SK-MEL-5 (cell line): Measurements from ENCODE around the gene PDGFD. TPM values are rescaled to one million over a fixed set of nuclear protein-coding genes. Genes with fewer than 3 reads are reported as not detected.
A peak's percentile ranks its signal among the peaks of the same experiment; 100 is the strongest.

Experiments
- DNase-seq: peaks from one replicate; pipeline ENCODE4 v3.0.0-alpha.2; 2016; ENCODE audit warnings: low read depth, low spot score
- in situ Hi-C: cut with HindIII; loops from 2 replicates; pipeline ENCODE4 v1.10.0; 2016; ENCODE audit warnings: low sequenced_read_pairs, high pct_unique_total_duplicates, low pct_unique_long_range_greater_than_20kb
- total RNA-seq: library from RNA; depleted of rRNA; stranded (reverse); fragments of >200 nt; shearing (Covaris generic); gene quantifications from 2 replicates; pipeline ENCODE4 v1.2.3, GENCODE V29; 2014

Gene PDGFD
- total RNA-seq, 1 experiment from 2014 or later = 11.9 TPM

DNA sequence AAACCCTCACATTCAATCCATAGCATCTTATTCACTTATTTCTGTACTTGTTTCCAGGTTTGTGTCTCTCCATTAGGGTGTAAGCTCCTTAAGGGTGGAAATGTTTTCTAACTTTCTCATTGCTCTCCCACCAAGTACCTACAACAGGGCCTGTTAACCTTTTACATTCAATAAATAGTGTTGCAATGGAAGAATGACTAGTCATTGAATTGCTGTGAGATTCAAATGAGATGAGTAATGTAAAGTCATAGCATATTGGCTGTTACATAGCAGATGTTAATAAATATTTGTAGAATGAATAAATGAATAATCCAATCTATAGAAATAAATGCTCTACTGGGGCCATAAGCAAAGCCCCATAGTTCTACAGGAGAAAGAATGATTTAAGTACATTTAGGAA lies 202.9 kb downstream of the PDGFD start:
- DNase-seq = no peak
- in situ Hi-C loops = no loop called here

DNA sequence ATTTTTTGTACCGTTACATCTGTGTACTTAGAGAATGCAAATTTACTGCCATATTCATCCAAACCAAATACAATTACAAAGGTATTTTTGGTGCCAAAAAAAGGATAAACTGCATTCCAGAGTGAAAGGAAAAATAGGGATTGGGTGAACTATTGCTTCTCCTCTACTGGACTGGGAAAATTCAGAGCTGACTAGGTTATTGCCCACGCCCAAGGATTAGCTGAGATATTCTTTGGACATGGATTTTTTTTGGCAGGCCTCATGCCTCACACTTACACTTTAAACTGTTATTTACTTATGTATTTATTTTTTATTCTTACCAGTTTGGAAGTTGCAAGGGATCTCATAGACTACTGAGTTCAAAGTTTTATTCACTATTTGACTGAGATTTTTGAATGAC lies 203.8 kb downstream of the PDGFD start:
- in situ Hi-C loops = no loop called here
- DNase-seq = no peak

DNA sequence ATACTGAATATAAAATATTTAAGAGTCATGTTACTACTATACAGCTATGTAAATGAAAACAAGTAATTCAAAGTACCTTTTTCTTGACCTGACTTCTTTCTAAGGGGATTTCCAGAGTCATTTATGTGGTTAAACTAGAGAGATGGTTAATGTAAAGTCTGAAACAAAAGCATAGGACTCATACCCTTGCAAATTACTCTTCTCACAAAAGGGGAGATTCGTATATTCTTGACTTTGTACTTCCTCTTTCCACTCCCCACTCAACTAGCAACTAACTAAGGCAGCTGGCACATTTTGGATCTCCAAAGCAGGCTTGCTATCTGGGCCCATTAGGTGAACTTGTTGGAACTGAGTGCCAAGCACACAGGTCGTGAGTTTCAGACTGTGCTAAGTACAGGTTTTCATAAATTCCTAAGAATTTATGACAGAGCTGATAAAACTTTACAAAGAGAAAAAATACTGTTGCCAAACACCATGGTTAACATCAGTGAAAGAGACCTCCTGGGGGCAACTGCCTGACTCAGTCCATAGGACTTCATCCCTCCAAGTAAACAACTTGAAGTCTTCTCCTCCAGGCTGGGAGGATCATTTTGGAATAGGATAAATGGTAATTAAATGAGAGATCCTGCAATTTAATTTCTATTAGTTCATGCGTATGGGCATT lies 204.5 kb downstream of the PDGFD start:
- no peak for DNase-seq
- in situ Hi-C loops = no loop called here

DNA sequence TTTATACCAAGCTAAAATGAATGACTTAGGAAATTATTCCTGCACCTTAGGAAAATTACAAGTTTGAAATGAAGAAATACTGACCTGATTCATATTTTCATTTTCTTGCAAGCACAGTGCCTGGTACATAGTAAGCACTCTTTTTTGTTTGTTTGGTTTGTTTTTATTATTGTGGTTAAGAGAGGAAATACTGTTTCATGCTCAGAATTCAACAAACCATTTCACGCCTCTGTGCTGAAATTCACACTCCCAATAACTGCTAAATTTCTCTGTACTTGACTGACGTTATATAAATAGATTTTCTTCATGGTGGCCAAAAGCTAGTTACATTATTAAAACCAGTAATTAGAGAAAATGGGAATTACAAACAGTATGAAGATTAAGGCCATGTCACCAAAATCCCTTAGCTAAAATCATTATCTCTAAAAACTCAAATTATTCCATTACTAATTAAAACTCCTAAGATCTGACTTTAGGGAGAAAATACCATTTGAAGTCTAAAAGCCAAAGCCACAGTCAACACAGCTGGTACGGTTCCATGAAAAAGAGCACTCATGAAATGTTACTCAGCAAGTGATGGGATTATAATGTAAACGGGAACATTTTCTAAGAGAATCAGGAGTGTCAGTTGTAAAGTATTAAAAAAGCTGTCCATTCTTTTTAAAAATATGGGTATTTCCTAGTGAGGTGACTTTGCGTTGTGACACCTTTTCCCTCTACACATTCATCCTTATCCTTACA lies 205.3 kb downstream of the PDGFD start:
- in situ Hi-C loops = no loop called here
- no peak for DNase-seq

DNA sequence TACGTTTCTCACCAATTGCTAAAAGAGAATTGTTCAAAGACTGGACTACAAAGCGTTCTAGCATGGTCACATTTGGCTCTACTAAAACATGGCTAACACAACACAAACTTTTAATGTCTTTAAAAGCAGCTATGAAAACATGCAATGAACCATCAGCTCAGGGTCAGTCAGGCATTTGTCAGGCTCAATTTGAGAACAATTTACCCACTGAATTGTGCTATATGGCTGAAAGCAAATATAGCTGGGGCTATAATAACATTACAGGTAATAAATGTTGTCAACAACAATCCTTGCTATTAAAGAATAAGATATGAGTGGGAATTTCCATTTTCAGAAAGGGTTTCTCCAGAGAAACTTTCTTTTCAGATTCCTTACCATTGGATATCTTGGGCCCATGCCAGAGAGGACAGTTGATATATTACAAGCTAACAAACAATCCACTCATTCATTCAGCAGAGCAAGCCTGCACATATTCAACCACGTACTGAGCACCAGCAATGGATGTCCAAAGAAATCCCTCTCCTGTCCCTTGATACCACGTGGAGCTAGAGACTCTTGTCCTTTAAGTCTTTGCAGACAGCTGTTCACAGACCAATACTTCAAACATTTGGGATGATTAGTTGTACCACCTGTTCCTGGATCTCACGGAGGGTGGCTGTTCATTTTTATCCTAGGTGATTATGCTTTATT lies 210.0 kb downstream of the PDGFD start:
- in situ Hi-C loops = no loop called here
- DNase-seq = peak; percentile 64

DNA sequence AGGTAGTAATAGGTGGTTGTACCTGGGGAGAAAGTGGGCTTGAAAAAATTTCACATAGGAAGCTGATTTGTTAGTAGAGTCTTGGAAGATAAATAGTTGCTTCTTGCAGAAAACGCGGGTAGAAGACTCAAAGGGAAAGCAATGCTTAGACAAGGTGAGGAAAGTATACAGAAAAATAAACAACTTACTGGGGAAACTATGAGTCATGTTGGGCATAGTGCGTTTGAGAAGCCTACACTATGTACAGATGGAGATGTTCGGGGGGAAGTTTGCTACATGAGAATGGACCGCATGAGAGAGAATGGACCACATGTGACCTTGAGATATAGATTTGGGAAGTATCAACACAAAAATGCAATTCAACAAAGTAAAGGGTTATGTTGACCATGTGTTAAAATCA lies 214.2 kb downstream of the PDGFD start:
- no peak for DNase-seq
- in situ Hi-C loops = no loop called here

DNA sequence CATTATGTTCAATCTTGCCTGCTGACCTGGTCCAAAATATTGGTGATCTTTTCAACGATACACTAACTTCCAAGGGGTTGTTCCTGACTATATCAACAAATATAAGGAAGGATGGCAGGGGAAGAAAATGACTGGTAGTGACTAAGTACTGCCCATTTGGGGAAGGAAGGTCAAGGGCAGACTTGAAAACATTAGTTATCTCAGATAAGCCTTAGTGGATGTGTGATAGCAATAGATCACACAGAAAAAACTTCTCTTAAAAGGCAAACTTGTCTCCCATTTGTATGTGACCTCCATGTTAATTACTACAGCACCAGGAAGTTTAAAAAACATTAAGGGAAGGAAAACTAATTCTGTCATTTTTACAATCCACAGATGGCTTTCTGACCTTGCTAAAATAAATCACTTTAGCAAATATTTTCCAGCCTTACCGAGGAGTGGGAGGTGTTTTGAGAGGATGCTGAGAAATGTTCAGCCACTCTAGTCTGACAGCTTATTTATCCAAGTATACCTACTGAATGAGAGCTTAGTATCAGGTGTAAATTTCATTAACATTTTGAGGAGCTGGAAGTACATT lies 215.7 kb downstream of the PDGFD start:
- no peak for DNase-seq
- in situ Hi-C loops = no loop called here

DNA sequence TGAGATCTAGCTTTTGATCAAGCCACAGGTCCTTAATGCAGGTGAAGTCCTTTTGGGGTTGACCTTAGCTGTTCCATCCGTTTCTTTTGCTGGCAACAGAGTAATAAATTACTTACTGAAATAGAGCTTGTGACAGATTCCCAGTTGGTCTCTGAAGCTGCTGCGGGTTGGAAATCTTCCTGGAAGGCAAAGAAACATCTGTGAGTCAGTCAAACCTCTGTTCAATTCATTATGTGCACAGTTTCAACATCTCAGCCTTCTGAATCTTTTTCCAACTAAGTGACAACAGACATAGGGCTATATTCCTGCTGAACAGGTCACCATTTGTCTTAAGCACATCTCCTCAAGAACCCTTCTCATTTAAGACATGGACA lies 216.4 kb downstream of the PDGFD start:
- no peak for DNase-seq
- in situ Hi-C loops = no loop called here

DNA sequence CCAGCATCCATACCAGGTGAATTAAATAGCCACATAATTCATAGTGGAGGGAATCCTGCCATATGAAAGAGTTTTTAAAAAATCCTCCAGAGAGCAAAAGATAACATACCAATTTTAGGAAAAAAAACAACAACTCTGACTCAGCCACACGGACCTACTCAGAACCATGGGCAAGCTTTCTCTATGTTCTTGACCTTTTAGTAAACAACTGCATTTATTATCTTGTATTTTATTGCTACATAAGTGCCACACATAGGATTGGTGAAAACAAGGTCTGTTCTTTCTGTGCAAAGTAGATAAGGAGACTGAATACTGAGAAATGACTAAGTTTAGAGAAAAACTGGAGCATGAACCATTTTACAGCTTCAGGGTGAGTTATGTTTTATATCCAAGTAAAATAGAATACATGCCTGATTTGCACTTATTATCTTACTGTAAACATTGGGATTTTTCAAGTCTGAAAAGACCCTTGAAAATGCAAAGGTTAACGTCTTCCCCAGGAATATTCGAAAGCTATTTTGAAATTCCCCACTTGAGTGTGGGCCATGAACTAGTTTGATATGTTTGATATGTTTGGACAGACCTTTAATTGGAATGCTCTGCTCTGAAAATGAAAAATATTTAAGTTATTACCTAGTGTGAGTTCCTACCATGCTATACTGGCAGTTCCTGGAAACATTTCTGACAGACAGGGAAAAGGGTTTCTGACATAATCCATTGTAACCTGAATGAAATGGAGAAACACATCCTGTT lies 217.0 kb downstream of the PDGFD start:
- no peak for DNase-seq
- in situ Hi-C loops = no loop called here

DNA sequence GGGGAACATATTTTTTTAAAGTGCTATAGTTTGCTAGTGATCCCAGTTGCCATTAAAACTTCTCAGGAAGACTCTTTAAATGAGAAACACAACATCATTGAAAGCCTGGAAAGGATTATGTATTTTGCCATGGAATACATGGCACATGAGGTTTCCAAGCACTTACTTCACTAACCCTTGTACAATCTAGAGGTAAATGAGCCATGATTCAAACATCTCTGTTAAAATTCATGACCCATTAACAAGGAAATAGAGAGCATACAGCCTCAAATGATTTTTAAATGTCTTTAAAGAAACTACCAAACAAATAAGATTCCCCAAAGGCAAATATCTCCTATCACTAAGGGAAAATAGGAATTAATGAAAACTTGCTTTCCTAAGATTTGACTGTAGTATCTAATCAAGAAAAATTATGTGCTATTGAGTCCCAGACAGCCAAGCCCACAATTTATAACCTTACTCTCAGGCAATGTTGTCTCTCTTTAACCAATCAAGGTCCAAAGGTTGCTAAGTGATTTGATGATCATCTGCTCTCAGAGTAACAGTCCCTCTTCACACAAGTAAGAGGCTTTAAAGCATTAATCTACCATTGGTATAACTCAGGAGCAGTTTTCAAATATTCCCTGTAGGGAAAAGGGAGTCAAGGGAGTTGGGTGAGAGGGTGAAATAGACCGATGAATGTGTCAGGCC lies 219.6 kb downstream of the PDGFD start:
- DNase-seq = no peak
- in situ Hi-C loops = no loop called here

DNA sequence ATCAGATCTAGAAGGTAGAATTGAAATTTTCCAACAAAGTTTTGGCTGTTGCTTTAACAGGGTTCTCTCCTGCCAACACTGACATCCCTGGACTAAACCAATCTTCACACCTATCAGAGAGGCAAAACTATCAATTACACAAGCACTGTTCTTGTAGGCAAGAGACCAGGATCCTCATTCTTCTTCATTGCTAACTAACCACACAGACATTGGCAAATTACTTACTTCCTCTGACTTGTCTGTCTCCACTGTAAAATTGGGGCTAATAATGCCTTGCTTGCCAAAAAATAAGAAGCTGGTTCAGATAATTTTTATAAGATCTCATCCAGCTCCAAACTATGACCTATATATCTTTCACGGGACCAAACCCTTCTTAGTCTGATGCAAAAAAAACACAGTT lies 221.3 kb downstream of the PDGFD start:
- in situ Hi-C loops = no loop called here
- no peak for DNase-seq

DNA sequence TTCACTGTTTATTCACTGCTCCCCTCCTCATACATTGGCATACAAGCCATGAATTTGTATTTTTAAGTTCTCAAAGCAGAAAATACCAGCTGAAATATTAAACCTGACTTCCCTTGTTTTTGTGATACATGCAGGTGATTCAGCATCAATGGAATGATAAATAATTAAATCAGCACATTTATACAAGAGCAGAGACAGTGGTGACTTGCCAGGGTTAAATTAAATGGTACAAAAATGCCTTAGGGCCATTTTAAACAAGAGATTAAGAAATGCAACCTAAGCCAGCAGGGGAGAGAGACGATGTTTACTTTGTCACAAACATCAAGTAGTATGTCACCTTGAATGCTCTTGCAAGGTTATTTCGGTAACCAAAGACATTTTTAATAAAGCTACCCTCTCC lies 223.4 kb downstream of the PDGFD start:
- in situ Hi-C loops = no loop called here
- DNase-seq = no peak

DNA sequence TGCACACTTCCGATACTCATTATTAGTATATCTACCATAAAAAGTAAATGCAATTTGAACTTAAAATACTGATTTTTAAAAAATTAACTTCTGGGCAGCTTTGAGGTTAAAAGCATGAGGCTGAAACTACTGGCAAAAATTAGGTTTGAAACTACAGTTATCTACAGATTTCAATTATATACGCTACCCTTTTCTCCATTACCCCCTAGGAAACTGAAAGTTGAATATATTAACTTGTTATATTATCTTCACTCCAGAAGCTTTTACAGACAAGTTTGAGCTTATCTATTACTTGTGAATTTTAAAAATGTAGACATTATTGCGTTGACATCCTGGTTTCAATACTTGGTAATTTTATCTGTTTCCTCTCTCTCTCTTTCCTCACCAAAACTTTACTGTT lies 224.3 kb downstream of the PDGFD start:
- no peak for DNase-seq
- in situ Hi-C loops = no loop called here

DNA sequence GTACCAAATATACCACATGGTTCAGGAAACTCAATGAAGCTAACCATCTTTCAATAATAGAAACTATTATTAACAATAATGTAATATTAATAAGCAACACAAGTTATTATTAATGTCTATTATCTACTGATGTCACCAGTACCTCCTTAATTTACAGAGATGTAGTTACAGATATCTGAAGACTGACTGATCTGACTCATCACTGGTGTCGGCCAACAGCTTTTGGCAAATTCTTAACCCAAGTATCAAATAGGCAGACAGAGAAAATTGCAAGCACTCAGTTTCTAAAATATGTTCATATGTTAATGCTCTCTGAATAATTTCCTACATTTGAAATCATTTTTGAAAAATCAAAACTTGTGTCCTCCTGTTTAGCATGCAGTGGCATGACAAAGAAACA lies 227.9 kb downstream of the PDGFD start:
- DNase-seq = no peak
- in situ Hi-C loops = no loop called here

DNA sequence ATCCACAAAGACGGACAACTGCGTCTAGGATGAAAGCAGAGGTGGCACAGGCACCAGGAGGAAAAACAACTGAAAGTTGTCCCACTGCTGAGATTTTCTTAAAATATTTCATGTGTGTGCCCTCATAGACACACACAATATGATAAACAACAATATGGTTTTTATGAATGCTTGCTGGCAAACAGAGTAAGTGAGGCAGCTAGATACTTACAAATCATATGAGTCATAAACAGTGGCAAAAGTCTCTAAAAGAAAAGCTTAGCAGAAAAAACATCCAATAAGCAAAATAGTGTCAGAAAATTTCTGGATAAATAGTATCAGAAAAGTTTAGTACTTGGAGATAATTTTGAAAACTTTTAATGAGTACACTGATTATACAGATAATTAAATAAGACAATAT lies 228.7 kb downstream of the PDGFD start:
- in situ Hi-C loops = no loop called here
- no peak for DNase-seq

DNA sequence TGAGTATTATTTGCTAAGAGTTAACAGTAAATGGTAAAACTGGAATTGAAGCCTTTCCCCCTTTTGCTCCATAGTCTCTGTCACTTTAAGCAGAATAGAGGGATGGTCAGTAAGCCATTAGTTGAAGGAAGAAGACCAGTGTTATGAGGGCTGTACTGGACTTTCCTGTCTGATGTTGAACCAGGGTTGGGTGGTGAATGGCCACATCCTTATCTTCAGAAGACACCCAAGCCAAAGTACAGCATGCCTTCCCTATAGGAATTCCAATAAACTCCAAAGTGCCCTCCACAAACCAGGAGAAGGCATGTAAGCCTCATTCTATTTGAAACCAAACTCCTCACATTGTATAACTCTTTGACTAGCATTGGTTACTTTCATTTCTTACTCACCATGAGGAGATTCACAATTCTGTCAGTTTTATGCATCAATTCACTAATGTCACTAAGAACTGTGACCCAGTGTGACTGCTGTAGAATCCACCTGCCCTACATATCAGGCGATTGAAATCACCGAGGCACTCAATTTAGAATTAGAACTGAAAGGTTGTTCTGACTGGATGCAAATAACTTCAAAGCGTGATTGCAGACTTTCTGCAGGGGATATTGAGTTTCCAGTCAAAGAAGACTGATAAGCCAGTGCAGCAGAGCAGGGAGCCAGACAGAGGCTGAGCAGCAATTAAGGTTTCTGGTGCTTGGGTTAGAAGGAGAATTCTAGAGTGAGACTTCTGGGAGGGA lies 234.6 kb downstream of the PDGFD start:
- DNase-seq = no peak
- in situ Hi-C loops = no loop called here

DNA sequence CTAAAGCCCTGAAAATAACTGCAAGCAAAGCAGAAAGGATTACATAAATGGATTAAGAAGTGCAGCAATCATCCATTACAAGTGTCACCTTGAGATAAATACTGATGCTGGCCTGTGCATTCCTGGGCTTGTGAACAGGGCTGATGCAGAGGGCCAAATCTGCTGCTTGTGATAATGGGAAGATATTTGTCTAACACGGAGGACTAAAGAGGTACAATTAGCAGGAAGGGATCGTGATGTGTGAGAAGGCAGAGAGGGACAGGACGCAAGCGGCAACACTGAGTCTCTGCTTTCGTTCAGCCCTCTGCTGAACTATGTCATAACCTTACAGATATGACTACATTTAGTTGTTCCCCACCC lies 235.2 kb downstream of the PDGFD start:
- in situ Hi-C loops = no loop called here
- DNase-seq = no peak
